WTC11 (cell line): ENCODE results near the gene GABPB1. TPM values are rescaled to one million over a fixed set of nuclear protein-coding genes. Genes with fewer than 3 reads are reported as not detected.

ENCODE experiments used
- ATAC-seq: fragments of 200-7000 bp; cut with Tn5 transposase; 2 replicates; pipeline ENCODE4 v1.10.0; 2021; ENCODE audit warnings: mild to moderate bottlenecking, moderate library complexity
- CTCF ChIA-PET: fragments of 300-600 bp; sonication (Branson Sonifier 250); formaldehyde crosslinking; loops from one replicate; lab custom pipeline; 2021; ENCODE audit warnings: antibody characterized with exemption; lab: Charles Lee
- POLR2A ChIA-PET: fragments of 350-600 bp; sonication (Branson Sonifier 250); formaldehyde crosslinking; loops from one replicate; lab custom pipeline; 2021; ENCODE audit warnings: antibody characterized with exemption; lab: Charles Lee
- DNase-seq: peaks from one replicate; pipeline ENCODE4 v3.0.0; 2021; ENCODE audit warnings: low spot score
- H3K27ac Mint-ChIP-seq: 2 replicates; pipeline ENCODE4 v1.8.0; 2021; ENCODE audit warnings: mixed read lengths
- H3K27me3 Mint-ChIP-seq: 2 replicates; pipeline ENCODE4 v1.8.0; 2021; ENCODE audit warnings: low read depth, mild to moderate bottlenecking, moderate library complexity, mixed read lengths
- H3K36me3 Mint-ChIP-seq: 2 replicates; pipeline ENCODE4 v1.8.0; 2021; ENCODE audit warnings: mixed read lengths
- H3K4me1 Mint-ChIP-seq: 2 replicates; pipeline ENCODE4 v1.8.0; 2022; ENCODE audit warnings: mixed read lengths
- H3K4me3 Mint-ChIP-seq: 2 replicates; pipeline ENCODE4 v1.8.0; 2021; ENCODE audit warnings: mild to moderate bottlenecking, moderate library complexity, mixed read lengths
- H3K9me3 Mint-ChIP-seq: 2 replicates; pipeline ENCODE4 v1.8.0; 2021; ENCODE audit warnings: mixed read lengths
- EMX1 ChIP-seq: fragments of 250-450 bp; sonication (Bioruptor Pico); IDR thresholded peaks from 2 replicates; pipeline ENCODE4 v1.8.0; 2021; ENCODE audit warnings: mild to moderate bottlenecking
- FOXJ3 ChIP-seq: sonication (generic); formaldehyde crosslinking; IDR thresholded peaks from 2 replicates; pipeline ENCODE4 v1.9.0; 2021; ENCODE audit warnings: missing genetic modification reagents, mild to moderate bottlenecking, borderline replicate concordance
- FOXP1 ChIP-seq: sonication (generic); formaldehyde crosslinking; IDR thresholded peaks from 2 replicates; pipeline ENCODE4 v1.8.0; 2022; ENCODE audit warnings: missing genetic modification reagents, mild to moderate bottlenecking, moderate library complexity, borderline replicate concordance
- GABPB1 ChIP-seq: sonication (generic); formaldehyde crosslinking; IDR thresholded peaks from 2 replicates; pipeline ENCODE4 v1.8.1; 2023; ENCODE audit warnings: mild to moderate bottlenecking, missing genetic modification reagents
- GTF2I ChIP-seq: fragments of 250-450 bp; sonication (Bioruptor Pico); conservative IDR thresholded peaks from 2 replicates; pipeline ENCODE4 v1.4.0; 2021; ENCODE audit warnings: mild to moderate bottlenecking
- IRF2 ChIP-seq: sonication (generic); formaldehyde crosslinking; IDR thresholded peaks from 2 replicates; pipeline ENCODE4 v1.8.0; 2022; ENCODE audit warnings: low read depth, missing genetic modification reagents, borderline replicate concordance
- NR3C1 ChIP-seq: sonication (generic); formaldehyde crosslinking; conservative IDR thresholded peaks from 2 replicates; pipeline ENCODE4 v1.8.1; 2023; ENCODE audit warnings: low read depth, mild to moderate bottlenecking, missing genetic modification reagents
- OVOL2 ChIP-seq: fragments of 250-450 bp; sonication (Bioruptor Pico); IDR thresholded peaks from 2 replicates; pipeline ENCODE4 v1.9.0; 2021; ENCODE audit warnings: mild to moderate bottlenecking, borderline replicate concordance
- PRRX2 ChIP-seq: fragments of 250-450 bp; sonication (Bioruptor Pico); IDR thresholded peaks from 2 replicates; pipeline ENCODE4 v1.8.0; 2021; ENCODE audit warnings: mild to moderate bottlenecking
- TP53 ChIP-seq: sonication (generic); formaldehyde crosslinking; IDR thresholded peaks from 2 replicates; pipeline ENCODE4 v1.8.1; 2023; ENCODE audit warnings: mild to moderate bottlenecking, missing genetic modification reagents
- ZNF121 ChIP-seq: sonication (generic); formaldehyde crosslinking; IDR thresholded peaks from 2 replicates; pipeline ENCODE4 v1.8.0; 2023; ENCODE audit warnings: missing genetic modification reagents
- ZNF219 ChIP-seq: sonication (generic); formaldehyde crosslinking; IDR thresholded peaks from 2 replicates; pipeline ENCODE4 v1.8.0; 2023; ENCODE audit warnings: missing genetic modification reagents, mild to moderate bottlenecking, borderline replicate concordance
- ZNF263 ChIP-seq: sonication (generic); formaldehyde crosslinking; IDR thresholded peaks from 2 replicates; pipeline ENCODE4 v1.8.1; 2022; ENCODE audit warnings: low read depth, mild to moderate bottlenecking, moderate library complexity, missing genetic modification reagents
- ZNF396 ChIP-seq: fragments of 250-450 bp; sonication (Bioruptor Pico); IDR thresholded peaks from 2 replicates; pipeline ENCODE4 v1.8.0; 2021; ENCODE audit warnings: mild to moderate bottlenecking, moderate library complexity, borderline replicate concordance
- total RNA-seq: library from RNA; stranded (reverse); gene quantifications from 3 replicates; pipeline ENCODE4 v1.2.3, GENCODE V29; 2021
- TF ChIP-seq, protein P1 (sequence below): sonication (generic); formaldehyde crosslinking; IDR thresholded peaks from 2 replicates; pipeline ENCODE4 v1.8.1; 2023; ENCODE audit warnings: mild to moderate bottlenecking, missing genetic modification reagents
- TF ChIP-seq, protein P2 (sequence below): sonication (generic); formaldehyde crosslinking; conservative IDR thresholded peaks from 2 replicates; pipeline ENCODE4 v1.8.1; 2023; ENCODE audit warnings: mild to moderate bottlenecking, low read depth, missing genetic modification reagents, moderate library complexity
- TF ChIP-seq, protein P3 (sequence below): sonication (generic); formaldehyde crosslinking; IDR thresholded peaks from 2 replicates; pipeline ENCODE4 v1.8.0; 2022; ENCODE audit warnings: missing genetic modification reagents
- TF ChIP-seq, protein P4 (sequence below): sonication (generic); formaldehyde crosslinking; IDR thresholded peaks from 2 replicates; pipeline ENCODE4 v1.8.1; 2022; ENCODE audit warnings: missing genetic modification reagents, borderline replicate concordance

The GABPB1 gene
- total RNA-seq, 1 experiment from 2014 or later: 28.9 TPM

DNA sequence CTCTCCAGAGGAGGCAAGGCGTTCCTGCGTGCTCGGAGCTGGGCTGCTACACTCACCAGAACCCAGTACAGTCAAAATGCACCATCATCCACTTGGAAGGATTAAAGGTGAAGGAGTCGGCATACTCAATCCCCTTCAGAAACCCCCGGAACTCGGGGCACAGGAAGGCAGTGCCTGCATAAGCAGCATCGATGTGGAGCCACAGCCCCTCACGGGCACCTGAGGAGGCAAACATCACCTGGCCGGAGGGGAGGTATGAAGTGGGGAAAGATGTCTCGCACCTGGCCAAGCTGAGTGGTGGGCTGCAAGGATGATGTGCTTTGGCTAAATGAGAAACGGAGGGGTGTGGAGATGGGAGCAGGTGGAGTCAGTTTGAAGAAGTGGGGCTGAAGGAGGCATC is 102.4 kb downstream of the GABPB1 start:
- Mint-ChIP-seq H3K27ac (no peak overlapping the region), H3K4me1 (peaks cover 3% of the 10 kb centered on the region; the same call in 1 of the 2 replicates), H3K27me3 (no peaks in the 10 kb centered on the region; the same call in 1 of the 2 replicates), H3K4me3 (no peak overlapping the region), H3K36me3 (no peaks in the 10 kb centered on the region), H3K9me3 (peaks cover 3% of the 10 kb centered on the region; the same call in 1 of the 2 replicates)
- TF ChIP-seq, protein P1, sequence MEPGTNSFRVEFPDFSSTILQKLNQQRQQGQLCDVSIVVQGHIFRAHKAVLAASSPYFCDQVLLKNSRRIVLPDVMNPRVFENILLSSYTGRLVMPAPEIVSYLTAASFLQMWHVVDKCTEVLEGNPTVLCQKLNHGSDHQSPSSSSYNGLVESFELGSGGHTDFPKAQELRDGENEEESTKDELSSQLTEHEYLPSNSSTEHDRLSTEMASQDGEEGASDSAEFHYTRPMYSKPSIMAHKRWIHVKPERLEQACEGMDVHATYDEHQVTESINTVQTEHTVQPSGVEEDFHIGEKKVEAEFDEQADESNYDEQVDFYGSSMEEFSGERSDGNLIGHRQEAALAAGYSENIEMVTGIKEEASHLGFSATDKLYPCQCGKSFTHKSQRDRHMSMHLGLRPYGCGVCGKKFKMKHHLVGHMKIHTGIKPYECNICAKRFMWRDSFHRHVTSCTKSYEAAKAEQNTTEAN (CRISPR knock-in tag): no peak
- TF ChIP-seq GTF2I (CRISPR knock-in tag): no peak
- TF ChIP-seq ZNF263 (CRISPR knock-in tag): no peak
- TF ChIP-seq, protein P2, sequence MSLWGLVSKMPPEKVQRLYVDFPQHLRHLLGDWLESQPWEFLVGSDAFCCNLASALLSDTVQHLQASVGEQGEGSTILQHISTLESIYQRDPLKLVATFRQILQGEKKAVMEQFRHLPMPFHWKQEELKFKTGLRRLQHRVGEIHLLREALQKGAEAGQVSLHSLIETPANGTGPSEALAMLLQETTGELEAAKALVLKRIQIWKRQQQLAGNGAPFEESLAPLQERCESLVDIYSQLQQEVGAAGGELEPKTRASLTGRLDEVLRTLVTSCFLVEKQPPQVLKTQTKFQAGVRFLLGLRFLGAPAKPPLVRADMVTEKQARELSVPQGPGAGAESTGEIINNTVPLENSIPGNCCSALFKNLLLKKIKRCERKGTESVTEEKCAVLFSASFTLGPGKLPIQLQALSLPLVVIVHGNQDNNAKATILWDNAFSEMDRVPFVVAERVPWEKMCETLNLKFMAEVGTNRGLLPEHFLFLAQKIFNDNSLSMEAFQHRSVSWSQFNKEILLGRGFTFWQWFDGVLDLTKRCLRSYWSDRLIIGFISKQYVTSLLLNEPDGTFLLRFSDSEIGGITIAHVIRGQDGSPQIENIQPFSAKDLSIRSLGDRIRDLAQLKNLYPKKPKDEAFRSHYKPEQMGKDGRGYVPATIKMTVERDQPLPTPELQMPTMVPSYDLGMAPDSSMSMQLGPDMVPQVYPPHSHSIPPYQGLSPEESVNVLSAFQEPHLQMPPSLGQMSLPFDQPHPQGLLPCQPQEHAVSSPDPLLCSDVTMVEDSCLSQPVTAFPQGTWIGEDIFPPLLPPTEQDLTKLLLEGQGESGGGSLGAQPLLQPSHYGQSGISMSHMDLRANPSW (CRISPR knock-in tag): no peak
- TF ChIP-seq ZNF219 (CRISPR knock-in tag): no peak
- DNase-seq: no peak
- ChIA-PET POLR2A (no interaction called here), CTCF (interaction anchor here (1.1 to 1.9 kb wide), 3 partner anchors 11 to 105 kb away, joined by 3 to 6 read pairs (median 6); partner anchors contain the start of gene SLC27A2)
- ATAC-seq: no peak

DNA sequence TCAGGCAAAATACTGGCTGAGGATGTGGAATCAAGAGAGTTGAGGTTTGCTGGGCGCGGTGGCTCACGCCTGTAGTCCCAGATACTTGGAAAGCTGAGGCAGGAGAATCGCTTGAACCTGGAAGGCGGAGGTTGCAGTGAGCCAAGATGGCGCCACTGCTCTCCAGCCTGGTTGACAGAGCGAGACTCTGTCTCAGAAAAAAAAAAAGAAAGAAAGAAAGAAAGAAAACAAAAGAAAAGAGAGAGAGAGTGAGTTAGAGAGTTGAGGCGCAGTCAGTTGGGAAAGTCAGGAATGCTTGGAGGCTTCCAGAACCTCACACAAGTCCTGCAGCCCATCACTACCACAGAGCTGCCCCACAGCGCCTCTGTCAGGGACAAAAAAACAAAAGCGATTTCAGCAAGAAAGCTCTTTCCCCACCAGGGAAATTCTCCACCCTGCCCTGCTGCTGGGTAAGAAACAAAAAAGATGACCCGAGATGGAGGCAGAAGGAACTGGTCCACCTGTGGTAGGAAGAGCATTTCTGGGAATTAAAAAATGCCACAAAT is 103.3 kb downstream of the GABPB1 start:
- Mint-ChIP-seq H3K36me3 (no peaks in the 10 kb centered on the region), H3K4me3 (no peak overlapping the region), H3K4me1 (peaks cover 3% of the 10 kb centered on the region; the same call in 1 of the 2 replicates), H3K27me3 (no peaks in the 10 kb centered on the region; the same call in 1 of the 2 replicates)
- CTCF ChIA-PET: interaction anchor here (0.6 to 1.9 kb wide), 5 partner anchors 10 to 104 kb away, joined by 3 to 6 read pairs (median 5); partner anchors contain the start of gene SLC27A2
- ATAC-seq (peak; percentile 53), DNase-seq (no peak)
- POLR2A ChIA-PET: no interaction called here
- TF ChIP-seq ZNF121: no peak
- no peak for TF ChIP-seq IRF2 (CRISPR knock-in tag)
- TF ChIP-seq, protein P2 (CRISPR knock-in tag): no peak
- TF ChIP-seq FOXJ3 (CRISPR knock-in tag): no peak
- no peak for TF ChIP-seq PRRX2 (CRISPR knock-in tag)
- TF ChIP-seq EMX1 (CRISPR knock-in tag): no peak
- no peak for TF ChIP-seq ZNF396 (CRISPR knock-in tag)
- TF ChIP-seq, all 79 proteins: peak for 0
- H3K9me3 Mint-ChIP-seq: no peaks in the 10 kb centered on the region
- no peak overlapping the region for H3K27ac Mint-ChIP-seq

DNA sequence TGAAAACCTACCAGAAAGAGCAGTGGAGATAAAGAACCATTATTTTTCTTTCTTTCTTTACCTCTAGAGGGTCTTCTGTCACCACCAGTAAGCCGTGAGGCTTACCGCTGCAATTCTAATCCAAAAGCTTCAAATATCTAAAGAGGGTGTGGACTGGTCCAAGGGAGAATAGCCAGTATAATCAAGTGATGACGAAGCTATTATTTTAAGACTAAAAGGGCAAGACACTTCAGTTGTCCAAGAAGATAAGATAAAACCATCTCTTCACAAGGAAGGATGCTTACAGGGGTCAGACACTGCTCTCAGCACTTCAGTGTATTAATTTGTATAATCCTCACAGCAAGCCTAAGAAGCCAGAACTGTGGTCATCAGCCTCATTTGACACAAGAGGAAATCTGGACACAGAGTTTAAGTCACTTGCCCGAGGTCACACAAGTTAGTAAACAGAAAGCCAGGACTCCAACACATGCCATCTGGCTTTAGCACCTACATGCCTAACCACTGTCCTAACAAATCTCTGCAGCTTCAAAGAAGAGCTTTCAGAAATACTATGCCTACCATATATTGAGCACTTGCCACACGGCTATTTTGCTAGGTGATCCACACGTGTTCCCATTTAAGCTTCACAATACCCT is 104.1 kb downstream of the GABPB1 start:
- ATAC-seq: no peak
- ChIA-PET POLR2A (no interaction called here), CTCF (interaction anchor here (0.6 to 1.9 kb wide), 2 partner anchors 9 kb away, joined by 3 to 6 read pairs; no protein-coding TSS in a partner anchor)
- Mint-ChIP-seq H3K27me3 (no peaks in the 10 kb centered on the region; the same call in 1 of the 2 replicates), H3K4me1 (peaks cover 3% of the 10 kb centered on the region; the same call in 1 of the 2 replicates), H3K27ac (no peak overlapping the region), H3K9me3 (no peaks in the 10 kb centered on the region), H3K4me3 (no peak overlapping the region), H3K36me3 (no peaks in the 10 kb centered on the region)
- no peak for DNase-seq
- no peak for TF ChIP-seq GABPB1
- TF ChIP-seq TP53: no peak
- TF ChIP-seq OVOL2 (CRISPR knock-in tag): no peak
- no peak for TF ChIP-seq NR3C1 (CRISPR knock-in tag)
- TF ChIP-seq, protein P3, sequence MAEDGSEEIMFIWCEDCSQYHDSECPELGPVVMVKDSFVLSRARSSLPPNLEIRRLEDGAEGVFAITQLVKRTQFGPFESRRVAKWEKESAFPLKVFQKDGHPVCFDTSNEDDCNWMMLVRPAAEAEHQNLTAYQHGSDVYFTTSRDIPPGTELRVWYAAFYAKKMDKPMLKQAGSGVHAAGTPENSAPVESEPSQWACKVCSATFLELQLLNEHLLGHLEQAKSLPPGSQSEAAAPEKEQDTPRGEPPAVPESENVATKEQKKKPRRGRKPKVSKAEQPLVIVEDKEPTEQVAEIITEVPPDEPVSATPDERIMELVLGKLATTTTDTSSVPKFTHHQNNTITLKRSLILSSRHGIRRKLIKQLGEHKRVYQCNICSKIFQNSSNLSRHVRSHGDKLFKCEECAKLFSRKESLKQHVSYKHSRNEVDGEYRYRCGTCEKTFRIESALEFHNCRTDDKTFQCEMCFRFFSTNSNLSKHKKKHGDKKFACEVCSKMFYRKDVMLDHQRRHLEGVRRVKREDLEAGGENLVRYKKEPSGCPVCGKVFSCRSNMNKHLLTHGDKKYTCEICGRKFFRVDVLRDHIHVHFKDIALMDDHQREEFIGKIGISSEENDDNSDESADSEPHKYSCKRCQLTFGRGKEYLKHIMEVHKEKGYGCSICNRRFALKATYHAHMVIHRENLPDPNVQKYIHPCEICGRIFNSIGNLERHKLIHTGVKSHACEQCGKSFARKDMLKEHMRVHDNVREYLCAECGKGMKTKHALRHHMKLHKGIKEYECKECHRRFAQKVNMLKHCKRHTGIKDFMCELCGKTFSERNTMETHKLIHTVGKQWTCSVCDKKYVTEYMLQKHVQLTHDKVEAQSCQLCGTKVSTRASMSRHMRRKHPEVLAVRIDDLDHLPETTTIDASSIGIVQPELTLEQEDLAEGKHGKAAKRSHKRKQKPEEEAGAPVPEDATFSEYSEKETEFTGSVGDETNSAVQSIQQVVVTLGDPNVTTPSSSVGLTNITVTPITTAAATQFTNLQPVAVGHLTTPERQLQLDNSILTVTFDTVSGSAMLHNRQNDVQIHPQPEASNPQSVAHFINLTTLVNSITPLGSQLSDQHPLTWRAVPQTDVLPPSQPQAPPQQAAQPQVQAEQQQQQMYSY (CRISPR knock-in tag): no peak
- TF ChIP-seq, protein P4, sequence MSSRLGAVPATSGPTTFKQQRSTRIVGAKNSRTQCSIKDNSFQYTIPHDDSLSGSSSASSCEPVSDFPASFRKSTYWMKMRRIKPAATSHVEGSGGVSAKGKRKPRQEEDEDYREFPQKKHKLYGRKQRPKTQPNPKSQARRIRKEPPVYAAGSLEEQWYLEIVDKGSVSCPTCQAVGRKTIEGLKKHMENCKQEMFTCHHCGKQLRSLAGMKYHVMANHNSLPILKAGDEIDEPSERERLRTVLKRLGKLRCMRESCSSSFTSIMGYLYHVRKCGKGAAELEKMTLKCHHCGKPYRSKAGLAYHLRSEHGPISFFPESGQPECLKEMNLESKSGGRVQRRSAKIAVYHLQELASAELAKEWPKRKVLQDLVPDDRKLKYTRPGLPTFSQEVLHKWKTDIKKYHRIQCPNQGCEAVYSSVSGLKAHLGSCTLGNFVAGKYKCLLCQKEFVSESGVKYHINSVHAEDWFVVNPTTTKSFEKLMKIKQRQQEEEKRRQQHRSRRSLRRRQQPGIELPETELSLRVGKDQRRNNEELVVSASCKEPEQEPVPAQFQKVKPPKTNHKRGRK: no peak
- TF ChIP-seq FOXP1 (CRISPR knock-in tag): no peak
